Left kidney (tissue), 2 donors: ENCODE data around the gene USP26. TPM values are rescaled to one million over a fixed set of nuclear protein-coding genes. Genes with fewer than 3 reads are reported as not detected.
"Not testable (repeated sequence)": the region's sequence is repeated elsewhere in the genome, so short reads cannot be mapped to it uniquely, and the experiment has no call there.

Experiments
- DNase-seq: peaks from one replicate; pipeline ENCODE4 v3.0.0-alpha.2; 2013
- polyA plus RNA-seq: library from polyadenylated mRNA; unstranded; fragments of 120-200 nt; gene quantifications from one replicate; pipeline ENCODE4 v1.2.1, GENCODE V29; 2013; ENCODE audit not compliant: insufficient read length

The USP26 gene
- polyA plus RNA-seq, 1 donor = not detected

GRCh38 chrX:133018229-133018628 is 78.7 kb downstream of the USP26 start:
- no peak for DNase-seq

- DNase-seq = no peak
Observed at GRCh38 chrX:133007458-133007857, 89.5 kb downstream of the USP26 start.

- no peak for DNase-seq
Observed at GRCh38 chrX:133005616-133006015, 91.3 kb downstream of the USP26 start.

GRCh38 chrX:133005042-133005441 is 91.9 kb downstream of the USP26 start:
- peak; percentile 21 for DNase-seq

GRCh38 chrX:132999209-132999608 is 97.7 kb downstream of the USP26 start:
- DNase-seq = no peak

- DNase-seq = no peak
Observed at GRCh38 chrX:132990835-132991234, 106.1 kb downstream of the USP26 start.

- no peak for DNase-seq
Observed at GRCh38 chrX:132986556-132986955, 110.4 kb downstream of the USP26 start.

- DNase-seq = no peak
Observed at GRCh38 chrX:132984058-132984650, 112.8 kb downstream of the USP26 start.

GRCh38 chrX:132983496-132983895 is 113.4 kb downstream of the USP26 start:
- DNase-seq = no peak

GRCh38 chrX:132980035-132980434 is 116.9 kb downstream of the USP26 start:
- not testable (repeated sequence) for DNase-seq

Other genes with a start within 250 kb of the USP26 start
- 21.1 TPM for gene HS6ST2, start 138.5 kb downstream of the USP26 start, polyA plus RNA-seq
- not detected for gene TFDP3, start 121.2 kb upstream of the USP26 start, polyA plus RNA-seq